GM23338 (cell line): ENCODE results near the gene SNRPD3.

Source experiments
- CREB1 ChIP-seq: fragments of 250-450 bp; sonication (Bioruptor Pico); IDR thresholded peaks from 2 replicates; pipeline ENCODE4 v1.5.0; 2020; ENCODE audit warnings: low read depth, mild to moderate bottlenecking, moderate library complexity
- EZH2 ChIP-seq: fragments of 200-600 bp; sonication (generic); IDR thresholded peaks from one replicate; pipeline ENCODE4 v1.8.0; 2017; ENCODE audit warnings: antibody characterized with exemption, mild to moderate bottlenecking, low read depth; ENCODE audit not compliant: unreplicated experiment
- EZH2phosphoT487 ChIP-seq: fragments of 200-600 bp; sonication (generic); IDR thresholded peaks from one replicate; pipeline ENCODE4 v1.8.1; 2018; ENCODE audit warnings: antibody characterized with exemption; ENCODE audit not compliant: unreplicated experiment
- JUNB ChIP-seq: IDR thresholded peaks from one replicate; pipeline ENCODE4 v1.6.1; 2016; ENCODE audit warnings: antibody characterized with exemption; ENCODE audit not compliant: unreplicated experiment
- POLR2AphosphoS5 ChIP-seq: IDR thresholded peaks from 2 replicates; pipeline ENCODE4 v1.6.1; 2016; ENCODE audit warnings: antibody characterized with exemption, low read depth
- TF ChIP-seq, protein P1 (sequence below), 2 experiments: fragments of 200-600 bp in 1 of 2; sonication (generic) in 1 of 2; conservative IDR thresholded peaks; 2 replicates each; pipeline versions ENCODE4 v1.5.1 to v1.6.1; 2016 to 2017; ENCODE audit warnings: antibody characterized with exemption in 2 of 2, low read depth in 2 of 2, mild to moderate bottlenecking in 2 of 2, moderate library complexity in 1 of 2
- TF ChIP-seq, protein P2 (sequence below): IDR thresholded peaks from one replicate; pipeline ENCODE4 v1.6.1; 2018; ENCODE audit warnings: antibody characterized with exemption; ENCODE audit not compliant: unreplicated experiment

DNA sequence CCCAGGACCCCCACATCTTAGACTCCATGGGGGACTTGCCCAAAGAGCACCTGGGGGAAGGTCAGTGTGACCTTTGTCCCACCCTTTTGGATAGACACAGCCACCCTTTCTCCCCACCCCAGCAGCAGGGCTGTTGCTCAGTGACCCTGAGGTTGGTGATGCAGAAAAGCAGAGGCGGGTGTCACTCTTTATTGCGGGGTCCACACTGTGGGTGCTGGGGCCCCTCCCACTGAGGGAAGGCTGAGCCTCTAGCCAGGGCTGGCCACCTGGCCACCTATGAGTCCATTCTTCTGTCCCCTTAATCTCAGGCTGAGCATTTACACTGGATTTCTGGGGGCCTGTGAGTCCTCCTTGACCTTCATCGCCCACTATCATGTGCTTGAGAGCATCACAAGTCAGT is 29.7 kb downstream of the SNRPD3 start:
- TF ChIP-seq EZH2: no peak
- TF ChIP-seq, protein P1, sequence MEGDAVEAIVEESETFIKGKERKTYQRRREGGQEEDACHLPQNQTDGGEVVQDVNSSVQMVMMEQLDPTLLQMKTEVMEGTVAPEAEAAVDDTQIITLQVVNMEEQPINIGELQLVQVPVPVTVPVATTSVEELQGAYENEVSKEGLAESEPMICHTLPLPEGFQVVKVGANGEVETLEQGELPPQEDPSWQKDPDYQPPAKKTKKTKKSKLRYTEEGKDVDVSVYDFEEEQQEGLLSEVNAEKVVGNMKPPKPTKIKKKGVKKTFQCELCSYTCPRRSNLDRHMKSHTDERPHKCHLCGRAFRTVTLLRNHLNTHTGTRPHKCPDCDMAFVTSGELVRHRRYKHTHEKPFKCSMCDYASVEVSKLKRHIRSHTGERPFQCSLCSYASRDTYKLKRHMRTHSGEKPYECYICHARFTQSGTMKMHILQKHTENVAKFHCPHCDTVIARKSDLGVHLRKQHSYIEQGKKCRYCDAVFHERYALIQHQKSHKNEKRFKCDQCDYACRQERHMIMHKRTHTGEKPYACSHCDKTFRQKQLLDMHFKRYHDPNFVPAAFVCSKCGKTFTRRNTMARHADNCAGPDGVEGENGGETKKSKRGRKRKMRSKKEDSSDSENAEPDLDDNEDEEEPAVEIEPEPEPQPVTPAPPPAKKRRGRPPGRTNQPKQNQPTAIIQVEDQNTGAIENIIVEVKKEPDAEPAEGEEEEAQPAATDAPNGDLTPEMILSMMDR (conservative IDR thresholded peaks at IDR 0.05; ENCODE audit: low read depth in 2 of 2): no peak
- no peak for TF ChIP-seq POLR2AphosphoS5
- TF ChIP-seq, protein P2, sequence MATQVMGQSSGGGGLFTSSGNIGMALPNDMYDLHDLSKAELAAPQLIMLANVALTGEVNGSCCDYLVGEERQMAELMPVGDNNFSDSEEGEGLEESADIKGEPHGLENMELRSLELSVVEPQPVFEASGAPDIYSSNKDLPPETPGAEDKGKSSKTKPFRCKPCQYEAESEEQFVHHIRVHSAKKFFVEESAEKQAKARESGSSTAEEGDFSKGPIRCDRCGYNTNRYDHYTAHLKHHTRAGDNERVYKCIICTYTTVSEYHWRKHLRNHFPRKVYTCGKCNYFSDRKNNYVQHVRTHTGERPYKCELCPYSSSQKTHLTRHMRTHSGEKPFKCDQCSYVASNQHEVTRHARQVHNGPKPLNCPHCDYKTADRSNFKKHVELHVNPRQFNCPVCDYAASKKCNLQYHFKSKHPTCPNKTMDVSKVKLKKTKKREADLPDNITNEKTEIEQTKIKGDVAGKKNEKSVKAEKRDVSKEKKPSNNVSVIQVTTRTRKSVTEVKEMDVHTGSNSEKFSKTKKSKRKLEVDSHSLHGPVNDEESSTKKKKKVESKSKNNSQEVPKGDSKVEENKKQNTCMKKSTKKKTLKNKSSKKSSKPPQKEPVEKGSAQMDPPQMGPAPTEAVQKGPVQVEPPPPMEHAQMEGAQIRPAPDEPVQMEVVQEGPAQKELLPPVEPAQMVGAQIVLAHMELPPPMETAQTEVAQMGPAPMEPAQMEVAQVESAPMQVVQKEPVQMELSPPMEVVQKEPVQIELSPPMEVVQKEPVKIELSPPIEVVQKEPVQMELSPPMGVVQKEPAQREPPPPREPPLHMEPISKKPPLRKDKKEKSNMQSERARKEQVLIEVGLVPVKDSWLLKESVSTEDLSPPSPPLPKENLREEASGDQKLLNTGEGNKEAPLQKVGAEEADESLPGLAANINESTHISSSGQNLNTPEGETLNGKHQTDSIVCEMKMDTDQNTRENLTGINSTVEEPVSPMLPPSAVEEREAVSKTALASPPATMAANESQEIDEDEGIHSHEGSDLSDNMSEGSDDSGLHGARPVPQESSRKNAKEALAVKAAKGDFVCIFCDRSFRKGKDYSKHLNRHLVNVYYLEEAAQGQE: no peak
- no peak for TF ChIP-seq CREB1
- no peak for TF ChIP-seq EZH2phosphoT487
- TF ChIP-seq JUNB: no peak
